CD14-positive monocyte (primary cell): ENCODE data around the gene GPR137B. TPM values are rescaled to one million over a fixed set of nuclear protein-coding genes. Genes with fewer than 3 reads are reported as not detected.
A peak's percentile ranks its signal among the peaks of the same experiment; 100 is the strongest.

Experiments used
- DNase-seq, 3 donors: peaks; one replicate each; pipeline ENCODE4 v3.0.0-alpha.2; 2011 to 2022
- H2AFZ ChIP-seq: 2 replicates; pipeline ENCODE4 v1.6.0; 2012; ENCODE audit warnings: mild to moderate bottlenecking, low read depth, low read length, inconsistent platforms; ENCODE audit not compliant: insufficient read depth, poor library complexity, severe bottlenecking
- H3K27ac ChIP-seq, 2 donors: 1 replicate in 1 of 2; 2 replicates in 1 of 2; pipeline ENCODE4 v1.5.1; 2012 to 2013; ENCODE audit warnings: low read length in 2 of 2, control low read depth in 1 of 2, inconsistent platforms in 1 of 2, low read depth in 1 of 2, mild to moderate bottlenecking in 1 of 2
- H3K27me3 ChIP-seq, 2 donors: one replicate each; pipeline versions ENCODE4 v1.6.0 to v1.6.1; 2011 to 2013; ENCODE audit warnings: low read length in 2 of 2; ENCODE audit not compliant: control insufficient read depth in 2 of 2, insufficient read depth in 2 of 2
- H3K36me3 ChIP-seq, 2 donors: replicated peaks in 1 of 2; 1 replicate in 1 of 2; 2 replicates in 1 of 2; pipeline versions ENCODE4 v1.5.1 to v1.6.1; 2012 to 2013; ENCODE audit warnings: low read length in 2 of 2, control low read depth in 1 of 2, inconsistent platforms in 1 of 2, mild to moderate bottlenecking in 1 of 2; ENCODE audit not compliant: insufficient read depth in 2 of 2, control insufficient read depth in 1 of 2
- H3K4me1 ChIP-seq, 2 donors: 1 replicate in 1 of 2; 2 replicates in 1 of 2; pipeline versions ENCODE4 v1.5.1 to v1.6.1; 2012 to 2013; ENCODE audit warnings: low read length in 2 of 2, control low read depth in 1 of 2, inconsistent platforms in 1 of 2, mild to moderate bottlenecking in 1 of 2, moderate library complexity in 1 of 2; ENCODE audit not compliant: insufficient read depth in 2 of 2, control insufficient read depth in 1 of 2
- H3K4me2 ChIP-seq: replicated peaks from 2 replicates; pipeline ENCODE3; 2012; ENCODE audit warnings: low read length, moderate library complexity, mild to moderate bottlenecking; ENCODE audit not compliant: poor library complexity, severe bottlenecking; ENCODE audit errors: extremely low read depth
- H3K4me3 ChIP-seq, 3 experiments: fragments of 200-600 bp in 1 of 3; sonication (generic) in 1 of 3; replicated peaks in 1 of 3; 1 replicate in 2 of 3; 2 replicates in 1 of 3; pipeline ENCODE4 v1.5.1; 2011 to 2013; ENCODE audit warnings: low read length in 3 of 3, mild to moderate bottlenecking in 3 of 3, control low read depth in 2 of 3, low read depth in 2 of 3, inconsistent platforms in 1 of 3, moderate library complexity in 1 of 3
- H3K79me2 ChIP-seq: 2 replicates; pipeline ENCODE4 v1.6.0; 2012; ENCODE audit warnings: mild to moderate bottlenecking, control low read depth, inconsistent platforms, low read length, moderate library complexity; ENCODE audit not compliant: insufficient read depth
- H3K9ac ChIP-seq: 2 replicates; pipeline ENCODE4 v1.6.0; 2017; ENCODE audit warnings: low read length, mild to moderate bottlenecking; ENCODE audit not compliant: insufficient read depth, poor library complexity, severe bottlenecking
- H3K9me3 ChIP-seq, 2 donors: replicated peaks in 1 of 2; 1 replicate in 1 of 2; 2 replicates in 1 of 2; pipeline versions ENCODE4 v1.5.1 to v1.6.1; 2012 to 2013; ENCODE audit warnings: low read length in 2 of 2, control low read depth in 1 of 2; ENCODE audit not compliant: control insufficient read depth in 1 of 2, insufficient read depth in 1 of 2
- H4K20me1 ChIP-seq: 2 replicates; pipeline ENCODE4 v1.6.0; 2012; ENCODE audit warnings: mild to moderate bottlenecking, low read length, control low read depth, moderate library complexity; ENCODE audit not compliant: insufficient read depth
- H3K27ac Mint-ChIP-seq, 7 donors: one replicate each; pipeline ENCODE4 v1.8.0; 2020; ENCODE audit warnings: mild to moderate bottlenecking in 7 of 7, mixed read lengths in 7 of 7, moderate library complexity in 6 of 7, inconsistent platforms in 2 of 7
- H3K27me3 Mint-ChIP-seq, 3 donors: one replicate each; pipeline ENCODE4 v1.8.0; 2021 to 2022; ENCODE audit warnings: low read depth in 3 of 3, mild to moderate bottlenecking in 3 of 3, mixed read lengths in 3 of 3, moderate library complexity in 3 of 3, inconsistent platforms in 1 of 3
- H3K36me3 Mint-ChIP-seq, 2 donors: one replicate each; pipeline ENCODE4 v1.8.0; 2020; ENCODE audit warnings: mixed read lengths in 2 of 2, inconsistent platforms in 1 of 2, mild to moderate bottlenecking in 1 of 2
- H3K4me1 Mint-ChIP-seq: one replicate; pipeline ENCODE4 v1.8.0; 2020; ENCODE audit warnings: mild to moderate bottlenecking, mixed read lengths
- H3K4me3 Mint-ChIP-seq, 2 donors: one replicate each; pipeline ENCODE4 v1.8.0; 2020; ENCODE audit warnings: mild to moderate bottlenecking in 2 of 2, mixed read lengths in 2 of 2, moderate library complexity in 1 of 2
- H3K9me3 Mint-ChIP-seq, 7 donors: one replicate each; pipeline ENCODE4 v1.8.0; 2020 to 2022; ENCODE audit warnings: mixed read lengths in 7 of 7, mild to moderate bottlenecking in 6 of 7, moderate library complexity in 6 of 7, inconsistent platforms in 2 of 7
- WGBS: methylation state at CpG from one replicate; pipeline ENCODE4 v1.1.5; 2013; ENCODE audit warnings: missing lambda C conversion rate; ENCODE audit not compliant: insufficient coverage; 5-methylcytosine and 5-hydroxymethylcytosine counted together
- intact Hi-C, 2 donors: fragments of 100-400 bp; cut with micrococcal nuclease; formaldehyde crosslinking; loops; one replicate each; pipeline versions ENCODE4 v1.15.0 to v1.15.1; 2023
- polyA plus RNA-seq, 3 donors: library from polyadenylated mRNA; depleted of rRNA in 1 of 3; unstranded in 2 of 3; stranded (reverse) in 1 of 3; fragments of 300-500 nt in 2 of 3; fragments of >200 nt in 1 of 3; fragmentation: Illumina TruSeq in 2 of 3; gene quantifications; 1 replicate in 2 of 3; 2 replicates in 1 of 3; pipeline ENCODE4 v1.2.3, GENCODE V29; 2012 to 2021
- TF ChIP-seq, protein P1 (sequence below): fragments of 200-600 bp; IDR thresholded peaks from one replicate; pipeline ENCODE4 v1.8.0; 2022; ENCODE audit warnings: antibody characterized with exemption, mild to moderate bottlenecking

The GPR137B gene
- polyA plus RNA-seq, 3 donors = 7.5 to 10.8 (median 8.7) TPM

DNA sequence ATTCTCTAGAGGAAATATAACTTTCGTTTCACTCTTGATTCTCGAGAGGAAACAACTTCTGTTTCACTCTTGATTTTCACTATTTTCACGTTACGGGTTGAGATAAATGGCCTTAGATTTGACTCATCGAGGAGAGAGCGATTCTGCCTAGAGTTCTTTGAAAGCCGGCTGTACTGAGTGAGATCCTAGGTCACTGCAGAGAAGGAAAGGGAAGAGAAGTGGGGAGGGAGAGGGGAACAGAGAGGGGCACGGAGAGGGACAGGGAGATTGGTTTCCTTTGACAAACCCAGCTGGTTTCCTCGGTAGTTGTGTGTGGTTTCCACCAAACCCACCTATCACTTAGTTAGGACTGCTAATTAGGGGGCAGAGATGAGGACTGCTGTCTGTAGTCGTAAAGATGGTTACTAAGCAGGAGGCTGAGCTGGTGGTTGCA is 21.6 kb upstream of the GPR137B start:
- H2AFZ ChIP-seq = peak overlapping the region; percentile 87
- H3K27ac Mint-ChIP-seq = peak overlapping the region in 4 of 7 donors; percentile 1 to 79 (median 46)
- H3K4me3 Mint-ChIP-seq = peak overlapping the region; percentile 80 to 91
- H4K20me1 ChIP-seq = no peaks in the 10 kb centered on the region
- intact Hi-C loops = no loop called here
- TF ChIP-seq, protein P1, sequence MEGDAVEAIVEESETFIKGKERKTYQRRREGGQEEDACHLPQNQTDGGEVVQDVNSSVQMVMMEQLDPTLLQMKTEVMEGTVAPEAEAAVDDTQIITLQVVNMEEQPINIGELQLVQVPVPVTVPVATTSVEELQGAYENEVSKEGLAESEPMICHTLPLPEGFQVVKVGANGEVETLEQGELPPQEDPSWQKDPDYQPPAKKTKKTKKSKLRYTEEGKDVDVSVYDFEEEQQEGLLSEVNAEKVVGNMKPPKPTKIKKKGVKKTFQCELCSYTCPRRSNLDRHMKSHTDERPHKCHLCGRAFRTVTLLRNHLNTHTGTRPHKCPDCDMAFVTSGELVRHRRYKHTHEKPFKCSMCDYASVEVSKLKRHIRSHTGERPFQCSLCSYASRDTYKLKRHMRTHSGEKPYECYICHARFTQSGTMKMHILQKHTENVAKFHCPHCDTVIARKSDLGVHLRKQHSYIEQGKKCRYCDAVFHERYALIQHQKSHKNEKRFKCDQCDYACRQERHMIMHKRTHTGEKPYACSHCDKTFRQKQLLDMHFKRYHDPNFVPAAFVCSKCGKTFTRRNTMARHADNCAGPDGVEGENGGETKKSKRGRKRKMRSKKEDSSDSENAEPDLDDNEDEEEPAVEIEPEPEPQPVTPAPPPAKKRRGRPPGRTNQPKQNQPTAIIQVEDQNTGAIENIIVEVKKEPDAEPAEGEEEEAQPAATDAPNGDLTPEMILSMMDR = no peak
- peaks cover 8% of the 10 kb centered on the region in 3 donors for H3K27me3 Mint-ChIP-seq
- 0% methylated on average over 3 of the region's 10 CpGs for WGBS
- H3K4me2 ChIP-seq = peak overlapping the region; percentile 71
- H3K4me3 ChIP-seq = peak overlapping the region; percentile 22 to 67 (median 56)
- peaks cover 20% of the 10 kb centered on the region for H3K4me1 Mint-ChIP-seq
- no peaks in the 10 kb centered on the region for H3K27me3 ChIP-seq
- H3K9me3 Mint-ChIP-seq = no peaks in the 10 kb centered on the region
- H3K36me3 Mint-ChIP-seq = no peaks in the 10 kb centered on the region
- peaks cover 0 to 12% of the 10 kb centered on the region in 2 donors for H3K4me1 ChIP-seq
- DNase-seq = no peak
- H3K79me2 ChIP-seq = no peaks in the 10 kb centered on the region
- H3K9me3 ChIP-seq = no peaks in the 10 kb centered on the region
- H3K27ac ChIP-seq = peak overlapping the region in 1 of 2 donors; percentile 33
- no peaks in the 10 kb centered on the region for H3K36me3 ChIP-seq
- H3K9ac ChIP-seq = peak overlapping the region; percentile 42

DNA sequence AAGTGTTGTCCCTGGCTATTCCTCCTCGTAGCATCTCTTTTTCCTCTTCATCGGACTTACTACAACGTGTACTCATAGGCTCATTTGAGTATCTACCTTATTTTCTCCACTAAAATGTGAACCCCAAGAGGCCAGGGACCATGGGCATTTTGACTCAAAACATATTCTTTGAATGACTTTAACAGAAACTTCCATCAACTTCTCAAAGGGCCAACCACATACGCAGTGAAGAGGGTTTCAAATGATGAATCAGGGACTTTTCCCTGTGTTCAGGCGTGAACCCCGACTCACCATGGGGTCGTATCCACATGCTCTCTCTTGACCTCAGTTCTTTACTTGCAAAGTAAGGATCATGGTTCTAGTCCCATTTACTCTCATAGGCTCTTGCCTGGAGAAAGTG is 20.2 kb upstream of the GPR137B start:
- no peak overlapping the region for H3K9ac ChIP-seq
- H3K9me3 Mint-ChIP-seq = no peaks in the 10 kb centered on the region
- no peak for DNase-seq
- intact Hi-C loops = no loop called here
- no peak overlapping the region for H3K4me3 Mint-ChIP-seq
- H4K20me1 ChIP-seq = no peaks in the 10 kb centered on the region
- no peaks in the 10 kb centered on the region for H3K79me2 ChIP-seq
- peaks cover 8% of the 10 kb centered on the region in 3 donors for H3K27me3 Mint-ChIP-seq
- no peak overlapping the region for H3K4me3 ChIP-seq
- H3K27ac Mint-ChIP-seq = no peak overlapping the region
- H2AFZ ChIP-seq = no peak overlapping the region
- H3K4me1 Mint-ChIP-seq = peaks cover 20% of the 10 kb centered on the region
- no peak overlapping the region for H3K27ac ChIP-seq
- no peaks in the 10 kb centered on the region for H3K36me3 Mint-ChIP-seq
- no peaks in the 10 kb centered on the region for H3K36me3 ChIP-seq
- TF ChIP-seq, protein P1 = no peak
- H3K4me1 ChIP-seq = peaks cover 0 to 12% of the 10 kb centered on the region in 2 donors
- no peaks in the 10 kb centered on the region for H3K9me3 ChIP-seq
- no peaks in the 10 kb centered on the region for H3K27me3 ChIP-seq
- 100% methylated on average over 4 of the region's 7 CpGs for whole genome bisulfite sequencing
- no peak overlapping the region for H3K4me2 ChIP-seq
